ENCODE measurements around the gene DRGX.

GRCh38 chr10:49368256-49368655, 27.6 kb downstream of the DRGX start:
- TF ChIP-seq CTCF (IDR thresholded peaks at IDR 0.05) (no peak), EZH2 (IDR thresholded peaks at IDR 0.05; ENCODE audit: borderline replicate concordance, insufficient read depth, low read depth, low read length, poor library complexity, severe bottlenecking) (no peak)

Measured in B cell (primary cell).